ENCODE results near the gene MYRF.
A peak's percentile ranks its signal among the peaks of the same experiment; 100 is the strongest.

The MYRF gene

DNA sequence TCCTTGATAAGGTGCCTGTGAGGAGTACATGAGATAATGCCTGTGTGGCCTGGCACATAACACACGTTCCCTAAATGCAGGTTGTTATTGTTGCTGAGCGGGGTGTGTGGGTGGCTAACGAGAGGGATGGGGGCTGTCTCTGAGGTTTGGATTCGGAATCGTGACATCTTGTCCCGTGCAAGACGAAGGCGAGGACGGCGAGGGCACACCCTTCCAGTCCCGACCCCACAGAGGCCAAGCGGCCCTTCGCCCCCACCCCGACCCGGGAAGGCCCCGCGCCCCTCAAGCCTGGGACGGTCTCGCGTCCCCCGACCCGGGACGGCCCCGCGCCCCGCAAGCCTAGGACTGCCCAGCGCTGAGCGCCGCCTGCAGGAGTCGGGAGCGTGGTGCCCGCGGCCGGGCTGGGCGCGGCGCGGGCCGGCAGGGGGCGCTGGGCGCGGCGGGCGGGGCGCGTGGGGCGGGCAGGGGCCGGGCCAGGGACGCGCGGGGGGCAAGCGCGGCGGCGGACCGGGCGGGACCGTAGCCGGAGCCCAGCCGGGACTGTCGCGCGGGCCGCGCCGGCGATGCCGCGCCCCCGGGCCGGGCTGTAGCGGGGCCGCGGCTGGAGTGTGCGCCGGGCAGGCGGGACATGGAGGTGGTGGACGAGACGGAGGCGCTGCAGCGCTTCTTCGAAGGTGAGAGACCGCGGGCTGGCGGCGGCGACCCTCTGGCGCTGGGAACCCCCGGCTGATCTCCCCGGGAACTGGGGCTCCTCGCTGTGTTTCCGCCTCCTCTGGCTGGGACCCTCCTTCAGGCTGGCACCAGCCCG is at the start of gene MYRF:
Gene MYRF (plus strand): TSS at position 520 of the 808 bp plus-strand sequence. CDS start 109 bp downstream, at position 629.
- peak; percentile 42 for DNase-seq (ENCODE audit: low read depth)

DNA sequence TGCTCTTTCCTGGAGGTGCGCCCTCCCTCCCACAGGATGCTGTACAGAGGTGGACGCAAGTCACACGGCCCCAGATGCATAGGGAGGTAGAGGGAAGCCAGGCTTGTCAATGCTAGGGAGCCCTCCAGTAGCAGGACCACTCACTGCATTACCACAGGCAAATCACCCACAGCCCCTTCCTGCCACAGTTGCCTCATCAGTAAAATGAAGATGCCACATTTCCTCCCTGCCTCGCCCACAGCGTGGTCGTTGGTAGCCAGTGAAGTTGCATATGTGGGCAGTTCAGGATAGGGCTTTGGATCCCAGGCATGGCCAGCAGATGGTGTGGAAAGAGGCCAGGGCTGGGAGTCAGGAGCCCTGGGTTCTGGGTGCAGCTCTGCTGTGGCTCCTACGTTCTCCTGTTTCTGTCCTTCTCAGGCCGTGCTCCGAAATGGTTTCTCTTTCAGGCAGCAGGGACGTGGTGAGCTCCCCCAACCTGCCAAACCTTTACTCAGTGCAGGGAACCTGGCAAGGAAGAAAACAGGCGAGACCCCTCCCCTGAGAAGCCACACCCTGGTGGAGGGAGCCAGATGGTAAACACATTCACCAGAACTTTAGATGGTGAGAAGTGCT is 49.6 kb upstream of the MYRF start:
- DNase-seq (ENCODE audit: low read depth) = no peak

DNA sequence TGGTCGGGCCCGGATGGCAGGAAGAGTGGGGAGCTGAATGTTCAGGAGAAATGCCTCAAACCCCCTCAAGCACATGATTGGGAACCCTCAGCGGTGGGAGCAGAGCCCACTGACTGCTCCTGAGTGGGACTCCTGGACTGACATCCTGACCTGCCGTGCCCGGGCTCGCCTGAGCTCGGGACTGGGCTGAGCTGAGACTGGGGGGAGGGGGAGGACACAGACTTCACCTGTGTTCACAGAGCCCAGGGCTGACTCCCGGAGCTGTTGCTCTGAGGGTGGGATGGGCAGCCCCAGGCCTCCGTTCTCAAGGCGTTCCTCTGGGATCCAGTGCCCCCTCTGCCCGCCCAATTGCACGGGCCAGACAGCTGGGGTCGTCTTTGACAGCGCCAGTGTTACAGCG is 47.6 kb upstream of the MYRF start:
- no peak for DNase-seq (ENCODE audit: low read depth)

DNA sequence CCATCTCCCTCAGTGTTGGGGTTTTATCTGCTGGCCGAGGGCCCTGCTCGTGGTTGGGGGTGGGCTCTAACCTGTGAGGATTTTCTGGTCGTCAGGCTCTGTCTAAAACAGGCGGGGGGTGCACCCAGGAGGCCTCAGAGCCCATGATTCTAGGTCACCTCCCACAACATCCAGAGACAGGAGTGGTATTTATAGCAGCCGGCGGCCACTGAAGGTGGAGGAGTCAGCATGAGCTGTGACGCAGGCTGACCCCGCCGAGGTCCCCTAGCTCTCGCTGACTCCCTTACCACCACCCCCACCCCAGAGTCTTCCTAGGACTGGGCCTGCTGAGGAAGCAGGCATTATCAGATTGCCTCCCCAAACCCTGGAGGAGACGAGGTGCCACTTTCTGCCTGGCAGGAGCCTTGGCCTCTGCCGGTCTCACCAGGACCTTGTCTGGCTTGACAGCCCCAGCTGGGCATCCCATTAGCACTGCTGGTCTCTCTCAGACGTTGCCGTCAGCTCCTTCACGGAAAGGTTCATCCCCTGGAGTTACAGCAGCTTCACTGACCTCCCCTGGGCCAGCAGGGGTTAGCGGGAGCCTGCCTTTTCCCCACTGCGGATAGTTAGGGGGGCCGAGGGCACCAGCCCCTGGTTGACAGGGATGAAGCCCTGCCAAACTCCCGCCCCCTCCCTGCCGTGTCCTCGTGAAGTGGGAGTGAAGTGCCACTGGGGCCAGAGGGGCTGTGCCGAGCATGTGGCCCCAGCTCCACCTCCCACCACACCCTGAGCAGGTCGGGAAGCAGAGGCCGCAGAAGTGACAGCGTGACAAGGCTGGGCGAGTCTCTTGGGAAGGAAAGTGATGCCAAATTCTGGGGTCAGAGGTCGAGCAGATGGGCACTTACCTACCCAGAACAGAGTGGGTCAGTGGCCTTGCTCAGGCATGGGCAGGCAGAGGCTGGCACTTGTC is 45.7 kb upstream of the MYRF start:
- no peak for DNase-seq (ENCODE audit: low read depth)

DNA sequence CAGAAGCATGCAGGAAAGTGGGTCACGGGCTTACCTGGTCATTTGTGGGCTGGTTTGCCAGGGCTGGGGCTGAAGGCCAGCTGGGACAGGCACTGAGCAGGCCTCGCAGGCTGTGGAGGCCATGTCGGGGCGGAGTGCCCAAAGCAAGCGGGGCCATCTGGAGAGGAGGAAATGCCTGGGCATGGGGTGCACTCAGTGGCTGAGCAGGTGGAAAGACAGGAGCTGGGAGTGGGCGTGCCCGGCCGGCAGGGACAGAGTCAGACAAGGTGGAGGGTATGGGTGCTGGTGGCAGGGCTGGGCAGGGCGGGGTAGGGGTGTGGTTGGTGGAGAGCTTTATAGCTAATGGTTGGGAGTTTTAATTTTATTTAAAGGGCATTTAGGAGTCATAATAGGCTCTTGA is 44.9 kb upstream of the MYRF start:
- DNase-seq (ENCODE audit: low read depth) = no peak

DNA sequence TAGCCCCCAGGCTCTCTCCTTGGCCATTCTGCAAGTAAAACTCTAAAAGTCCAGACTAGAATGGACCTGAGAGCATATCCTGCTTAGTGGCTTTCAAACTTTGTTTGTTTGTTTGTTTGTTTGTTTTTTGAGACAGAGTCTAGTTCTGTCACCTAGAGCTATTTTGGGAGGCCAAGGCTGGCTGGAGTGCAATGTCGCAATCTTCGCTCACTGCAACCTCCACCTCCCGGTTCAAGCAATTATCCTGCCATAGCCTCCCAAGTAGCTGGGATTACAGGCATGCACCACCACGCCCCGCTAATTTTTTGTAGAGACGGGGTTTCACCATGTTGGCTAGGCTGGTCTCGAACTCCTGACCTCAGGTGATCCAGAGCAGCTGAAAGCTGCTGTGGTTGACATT is 43.3 kb upstream of the MYRF start:
- no peak for DNase-seq (ENCODE audit: low read depth)

DNA sequence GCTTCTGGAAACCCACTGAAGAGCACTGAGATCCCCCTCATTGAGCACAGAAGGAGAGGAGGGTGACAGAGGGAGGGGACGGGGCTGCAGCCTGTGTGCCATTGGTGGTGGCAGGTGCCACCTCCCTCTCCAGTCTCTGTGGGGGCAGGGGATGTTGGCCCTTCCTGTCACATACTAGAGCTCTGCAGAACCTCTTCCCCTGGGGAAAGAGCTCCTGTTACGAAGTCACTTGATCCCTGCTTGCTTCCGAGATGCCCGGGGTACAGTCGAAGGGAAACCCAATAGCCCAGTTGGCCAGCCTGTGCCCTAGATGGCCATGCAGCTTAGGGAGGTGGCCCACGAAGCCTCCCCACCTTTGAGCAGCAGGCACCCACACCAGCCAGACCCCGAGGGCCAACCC is 42.9 kb upstream of the MYRF start:
- no peak for DNase-seq (ENCODE audit: low read depth)

DNA sequence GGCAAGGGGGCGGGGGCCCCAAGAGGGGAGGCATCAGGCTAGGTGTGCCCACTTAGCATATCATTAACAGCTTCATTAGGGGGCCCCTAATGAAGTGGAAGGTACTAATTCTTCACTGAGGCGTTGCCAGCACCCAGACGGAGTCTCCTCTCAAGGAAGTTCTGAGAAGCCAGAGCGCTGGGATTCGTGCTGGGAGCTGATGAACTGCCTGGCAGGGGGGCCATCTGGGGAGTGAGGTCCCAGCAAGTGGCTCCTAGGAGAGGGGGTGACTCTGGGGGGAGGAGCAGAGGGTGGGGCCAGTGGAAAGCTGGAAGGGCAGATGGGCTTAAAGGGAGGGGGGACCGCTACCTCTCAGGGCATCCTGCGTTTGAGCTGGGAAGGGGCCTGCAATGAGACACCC is 42.4 kb upstream of the MYRF start:
- no peak for DNase-seq (ENCODE audit: low read depth)

DNA sequence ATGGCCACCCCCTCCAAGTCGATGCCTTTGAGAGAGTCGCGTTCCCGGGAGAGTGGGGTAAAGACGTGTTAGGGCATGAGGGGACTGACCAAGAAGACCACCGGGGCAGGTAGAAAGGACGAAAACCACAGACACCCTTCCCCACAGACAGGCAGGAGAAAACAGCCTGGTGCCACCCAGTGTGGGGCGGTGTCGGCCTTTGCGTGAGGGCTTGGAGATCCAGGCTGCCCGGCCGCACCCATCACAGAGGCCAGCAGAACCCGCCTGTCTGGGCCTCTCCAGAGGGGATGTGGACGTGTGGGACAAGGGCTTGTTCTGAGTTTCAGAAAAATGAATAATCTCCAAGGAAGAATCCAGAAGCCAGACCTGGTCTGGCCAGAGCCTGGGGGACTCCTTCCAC is 41.4 kb upstream of the MYRF start:
- DNase-seq (ENCODE audit: low read depth) = no peak

DNA sequence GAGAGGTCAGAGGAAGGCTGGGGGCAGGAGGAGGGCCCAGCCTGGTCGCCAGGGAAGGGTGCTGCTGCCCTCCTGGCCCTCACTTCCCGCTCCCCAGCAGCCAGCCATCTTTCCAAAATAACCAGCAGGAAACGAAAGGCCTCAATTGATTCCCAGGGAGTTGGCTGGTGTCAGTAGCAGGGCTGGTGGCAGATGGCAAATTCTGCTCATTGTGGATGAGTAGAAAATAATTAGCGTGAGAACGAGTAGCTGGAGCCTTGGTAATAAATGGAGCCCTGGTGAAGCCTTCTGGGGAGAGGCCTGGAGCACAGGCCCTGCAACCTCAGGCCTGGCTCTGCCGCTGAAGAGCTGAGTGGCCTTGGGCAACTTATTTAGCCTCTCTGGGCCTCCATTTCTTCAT is 40.9 kb upstream of the MYRF start:
- DNase-seq (ENCODE audit: low read depth) = no peak

DNA sequence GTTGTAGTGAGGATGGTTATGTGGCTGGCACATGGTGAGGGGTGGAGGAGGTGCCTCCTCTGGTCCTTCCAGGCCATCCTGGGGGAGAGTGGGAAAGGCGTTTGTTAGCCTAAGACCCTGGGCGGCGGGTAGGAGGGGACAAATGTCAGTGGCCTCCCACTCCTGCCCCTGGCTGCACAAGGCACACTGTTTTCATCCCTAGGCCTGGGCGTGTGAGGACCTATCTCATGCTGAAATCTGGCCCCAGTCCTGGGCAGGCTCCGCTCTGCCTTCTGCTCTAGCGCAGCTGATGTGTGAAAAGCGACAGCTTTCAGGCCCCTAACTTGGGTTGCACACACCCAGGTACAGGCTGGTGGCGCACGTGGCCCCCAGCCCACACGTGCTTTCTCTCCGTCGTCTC is 40.1 kb upstream of the MYRF start:
- DNase-seq (ENCODE audit: low read depth) = no peak

DNA sequence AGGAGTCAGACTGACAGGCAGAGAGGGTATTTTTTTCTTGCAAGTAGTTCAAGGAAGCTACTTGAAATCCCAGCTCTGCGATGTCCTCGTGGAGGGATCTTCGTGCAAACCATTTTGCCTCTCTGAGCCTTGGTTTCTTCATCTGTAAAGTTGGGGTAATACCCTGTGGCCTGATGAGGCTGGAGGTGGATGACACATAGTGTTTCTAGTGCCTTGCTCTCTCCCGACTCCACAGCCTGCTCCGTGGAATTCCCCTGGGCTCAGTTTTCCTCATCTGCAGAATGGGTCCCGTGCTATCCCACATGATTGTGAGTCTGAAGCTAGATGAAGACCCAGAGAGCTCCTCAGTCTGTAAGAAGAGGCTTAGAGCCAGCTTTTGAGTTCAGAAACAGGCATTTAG is 39.6 kb upstream of the MYRF start:
- DNase-seq (ENCODE audit: low read depth) = no peak

DNA sequence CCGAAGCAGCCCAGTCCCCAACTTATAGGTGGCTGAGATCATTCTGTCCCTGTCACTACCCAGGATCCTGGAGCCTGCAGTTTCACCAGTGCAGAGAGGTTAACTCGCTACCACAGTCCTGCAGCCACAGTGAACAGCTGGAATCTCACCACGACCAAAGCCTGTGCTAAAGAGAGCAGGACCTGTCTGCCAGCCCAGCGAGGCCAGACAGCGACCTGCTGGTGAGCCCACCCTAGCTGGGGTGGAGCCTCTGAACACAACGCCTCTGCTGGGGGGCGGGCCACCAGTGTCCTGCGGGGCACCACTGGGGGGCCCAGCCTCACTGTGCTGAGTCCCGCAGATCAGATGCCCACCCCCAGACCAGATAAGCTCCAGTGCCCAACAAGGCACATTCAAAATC is 39.0 kb upstream of the MYRF start:
- no peak for DNase-seq (ENCODE audit: low read depth)

DNA sequence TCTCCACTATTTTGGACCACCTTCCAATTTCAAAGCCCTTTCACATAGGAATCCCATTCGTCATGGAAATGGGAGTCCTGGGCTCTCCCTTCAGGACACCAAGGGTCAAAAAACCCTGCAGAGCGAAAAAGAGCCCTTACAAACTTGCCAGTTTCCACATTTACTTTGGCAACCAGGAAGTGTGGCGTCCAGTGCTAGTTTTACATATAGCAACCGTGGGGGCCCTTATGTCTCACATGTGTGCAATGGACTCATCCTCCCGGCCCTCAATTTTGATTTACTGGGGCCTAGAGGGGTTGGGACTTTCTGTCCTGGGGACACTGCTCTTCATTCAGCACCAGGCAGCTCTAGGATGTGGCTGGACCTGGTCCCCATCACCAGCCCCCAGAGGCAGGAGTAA is 38.5 kb upstream of the MYRF start:
- no peak for DNase-seq (ENCODE audit: low read depth)

DNA sequence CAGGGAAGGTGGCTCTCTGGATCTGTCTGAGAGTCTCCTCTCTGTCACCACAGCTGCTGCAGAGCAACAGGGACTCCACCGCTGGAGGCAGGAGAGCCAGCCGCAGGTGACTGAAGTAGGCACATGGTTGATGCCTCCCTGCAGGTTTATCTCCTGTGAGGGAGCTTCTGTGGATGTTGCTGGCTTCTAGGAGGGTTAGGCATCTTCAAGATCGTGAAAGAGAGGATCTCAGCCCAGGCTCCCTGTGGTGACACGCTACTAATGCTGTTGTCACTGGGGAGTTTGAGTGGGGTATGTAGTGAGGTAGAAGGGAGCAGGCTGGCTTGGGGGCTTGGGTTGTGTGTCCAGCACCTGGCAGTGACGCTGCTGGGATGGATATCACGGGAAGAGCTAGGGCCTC is 38.1 kb upstream of the MYRF start:
- no peak for DNase-seq (ENCODE audit: low read depth)

DNA sequence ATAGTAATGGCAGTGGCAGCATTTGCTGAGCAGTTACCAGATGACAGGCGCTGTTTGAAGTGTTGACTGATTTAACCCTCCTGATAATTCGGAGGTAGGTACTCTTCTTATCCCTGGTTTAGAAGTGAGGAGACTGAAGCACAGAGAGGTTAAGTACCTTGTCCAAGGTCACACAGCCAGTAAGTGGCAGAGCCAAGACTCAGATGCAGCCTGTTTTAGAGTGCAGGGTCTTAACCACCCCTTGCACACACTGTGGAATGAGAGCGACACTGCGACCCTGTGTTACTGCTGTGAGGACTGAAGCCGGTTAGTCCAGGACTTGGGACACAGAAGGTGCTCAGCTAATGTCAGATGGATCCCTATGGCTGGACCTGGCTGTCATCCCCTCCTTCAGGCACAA is 37.5 kb upstream of the MYRF start:
- DNase-seq (ENCODE audit: low read depth) = no peak

DNA sequence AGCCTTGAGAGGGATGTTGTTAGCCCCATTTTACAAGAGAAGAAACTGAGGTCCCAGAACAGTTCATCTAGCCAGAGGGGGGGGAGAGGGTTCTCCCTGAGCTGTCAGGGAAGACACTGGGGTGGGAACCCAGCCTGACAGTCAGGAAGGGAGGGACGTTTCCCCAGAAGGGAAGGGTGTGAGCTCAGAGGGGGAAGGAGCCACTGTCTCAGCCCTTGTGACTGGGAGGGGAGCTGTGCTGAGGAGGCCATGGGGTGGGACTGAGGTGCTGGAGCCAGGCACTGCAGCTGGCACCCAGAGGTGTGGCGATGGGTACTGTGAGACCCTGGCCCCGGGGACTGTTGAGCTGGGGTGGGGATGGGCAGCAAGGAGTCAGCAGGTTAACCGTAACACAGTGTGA is 36.6 kb upstream of the MYRF start:
- no peak for DNase-seq (ENCODE audit: low read depth)

DNA sequence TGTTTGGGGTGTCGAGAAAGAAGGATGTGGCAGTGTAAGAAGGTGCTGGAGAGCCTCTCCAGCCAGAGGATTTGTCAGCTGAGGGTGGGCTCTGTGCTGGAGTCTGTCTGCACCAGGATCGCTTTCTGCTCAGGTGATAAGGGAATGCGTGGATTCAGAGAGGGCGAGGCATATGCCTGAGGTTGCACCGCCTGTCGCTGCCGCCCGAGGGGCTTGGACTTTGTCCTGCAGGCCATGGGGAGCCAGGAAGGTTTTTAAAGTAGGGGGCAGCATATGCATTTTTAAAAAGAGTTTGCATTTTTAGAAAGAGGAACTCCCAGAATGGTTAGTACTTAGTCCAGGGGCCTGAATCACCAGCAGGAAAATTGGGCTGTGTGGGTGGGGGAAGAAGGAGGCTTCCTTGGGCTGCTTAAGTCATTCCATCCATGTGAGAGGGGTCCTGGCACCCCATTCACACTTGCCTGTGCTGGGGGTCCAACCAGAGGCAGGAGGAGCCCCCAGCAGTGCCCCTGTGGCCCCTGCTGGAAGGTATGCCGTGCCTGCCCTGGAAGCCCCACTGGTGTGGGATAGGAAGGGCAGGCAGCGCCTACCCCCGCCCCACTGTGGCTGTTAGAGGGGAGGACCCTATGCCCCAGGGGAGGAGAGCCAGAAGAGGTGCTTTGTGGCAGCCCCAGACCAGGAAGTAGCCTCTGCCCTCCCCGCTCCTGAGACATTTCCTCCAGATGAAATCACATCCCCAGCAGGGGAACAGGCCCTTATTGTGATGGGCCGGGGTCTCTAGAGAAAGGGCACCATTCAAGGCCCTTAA is 35.8 kb upstream of the MYRF start:
- no peak for DNase-seq (ENCODE audit: low read depth)

DNA sequence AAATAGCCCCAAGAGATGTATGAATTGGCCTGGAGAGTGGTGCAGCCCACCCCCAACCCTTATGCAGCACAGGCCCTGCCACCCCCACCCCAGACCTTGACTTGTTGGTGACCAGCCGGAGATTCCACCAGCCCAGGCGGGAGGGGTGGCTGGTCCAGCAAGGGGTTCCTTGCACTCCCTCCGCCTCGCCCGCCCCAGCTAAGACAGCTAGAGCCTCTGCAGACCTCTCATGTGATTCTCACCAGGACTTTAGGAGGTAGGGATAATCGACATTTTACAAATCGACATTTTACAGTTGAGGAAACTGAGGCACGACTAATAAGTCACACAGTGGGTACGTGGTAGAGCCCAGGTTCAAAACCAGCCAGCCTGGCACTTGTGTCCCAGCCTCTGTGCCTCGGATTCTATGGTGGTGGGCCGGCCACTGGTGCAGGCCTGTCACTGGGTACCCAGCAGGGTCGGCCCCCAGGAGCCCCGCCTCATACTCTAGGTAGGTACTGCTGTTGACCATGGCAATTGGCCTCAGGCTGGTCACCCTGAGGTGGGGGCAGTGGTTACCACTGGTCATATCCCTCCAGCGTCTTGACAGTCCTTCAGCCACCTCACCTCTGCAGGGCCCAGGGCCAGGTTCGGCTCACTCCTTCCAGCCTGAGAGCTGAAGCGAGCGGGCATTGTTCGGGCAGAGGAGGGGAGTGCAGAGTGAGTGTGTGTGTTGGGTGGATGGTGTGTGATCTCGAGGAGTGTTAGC is 35.0 kb upstream of the MYRF start:
- DNase-seq (ENCODE audit: low read depth) = no peak

DNA sequence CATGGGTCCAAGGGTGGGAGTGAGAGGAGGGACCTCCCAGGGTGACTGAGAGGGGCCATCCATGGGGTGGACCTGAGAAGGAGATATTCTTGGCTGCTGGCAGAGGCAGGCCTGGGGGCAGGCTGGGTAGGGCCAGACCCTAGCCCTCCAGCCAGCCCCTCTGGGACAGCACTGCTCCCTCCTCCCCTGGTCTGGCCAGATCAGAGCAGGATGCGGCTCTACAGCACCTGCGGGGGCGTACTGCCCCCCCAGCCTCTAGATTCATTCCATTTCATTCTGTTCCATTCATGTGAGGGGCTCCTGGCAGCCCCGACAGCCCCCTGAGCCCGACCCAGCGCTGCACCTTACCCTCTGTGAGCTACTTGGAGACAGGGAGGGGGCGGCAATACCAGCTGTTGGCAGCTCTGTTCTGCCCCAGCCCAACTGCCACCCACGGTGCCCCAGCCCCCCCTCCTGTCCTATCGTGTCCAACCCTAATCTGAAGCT is 34.3 kb upstream of the MYRF start:
- DNase-seq (ENCODE audit: low read depth) = no peak
